Psoas muscle (tissue), 8 donors: ENCODE results near the gene ADGRE2. TPM values are rescaled to one million over a fixed set of nuclear protein-coding genes. Genes with fewer than 3 reads are reported as not detected.
"Not testable (repeated sequence)": the region's sequence is repeated elsewhere in the genome, so short reads cannot be mapped to it uniquely, and the experiment has no call there.

Experiments used
- ATAC-seq, 4 donors: fragments of 200-7000 bp; cut with Tn5 transposase; one replicate each; pipeline ENCODE4 v1.9.1; 2020; ENCODE audit warnings: moderate library complexity in 3 of 4, mild to moderate bottlenecking in 2 of 4
- DNase-seq, 2 donors: peaks; one replicate each; pipeline ENCODE4 v3.0.0-alpha.2; 2020
- H3K27ac ChIP-seq: fragments of 200-600 bp; one replicate; pipeline ENCODE4 v1.8.0; 2022
- H3K27me3 ChIP-seq, 3 donors: fragments of 200-600 bp in 1 of 3; one replicate each; pipeline versions ENCODE4 v1.6.1 to v1.8.0; 2013 to 2022; ENCODE audit warnings: low read length in 2 of 3, mild to moderate bottlenecking in 2 of 3, moderate library complexity in 1 of 3; ENCODE audit not compliant: insufficient read depth in 3 of 3
- H3K36me3 ChIP-seq, 2 donors: fragments of 200-600 bp in 1 of 2; one replicate each; pipeline versions ENCODE4 v1.6.1 to v1.8.0; 2013 to 2022; ENCODE audit warnings: low read depth in 1 of 2, mild to moderate bottlenecking in 1 of 2, moderate library complexity in 1 of 2; ENCODE audit not compliant: insufficient read depth in 1 of 2
- H3K4me1 ChIP-seq: fragments of 200-600 bp; one replicate; pipeline ENCODE4 v1.8.0; 2022
- H3K4me3 ChIP-seq: fragments of 200-600 bp; one replicate; pipeline ENCODE4 v1.8.0; 2022; ENCODE audit warnings: mild to moderate bottlenecking
- H3K9me3 ChIP-seq: fragments of 200-600 bp; one replicate; pipeline ENCODE4 v1.8.0; 2022
- WGBS, 3 donors: extraction: QIAGEN DNeasy Blood & Tissue Kit; methylation state at CpG; one replicate each; pipeline versions ENCODE4 v1.1.6 to v1.1.7; 2013; 5-methylcytosine and 5-hydroxymethylcytosine counted together
- intact Hi-C, 2 donors: fragments of 100-400 bp; cut with DNase I; formaldehyde crosslinking; loops; one replicate each; pipeline versions ENCODE4 v1.11.0 to v1.14.2; 2022
- polyA plus RNA-seq, 3 donors: library from polyadenylated mRNA; stranded (reverse); fragments of 200-250 nt; gene quantifications; one replicate each; pipeline ENCODE4 v1.2.3, GENCODE V29; 2013
- total RNA-seq, 4 donors: library from RNA; stranded (reverse); fragmentation: NEBNext Ultra II Directional in 2 of 4; extraction: Animal tissue kit (Norgen Biotek cat#: 25700) in 2 of 4; gene quantifications; one replicate each; pipeline versions ENCODE4 v1.2.1 to v1.2.4, GENCODE V29; 2021 to 2023
- TF ChIP-seq, protein P1 (sequence below): fragments of 200-600 bp; IDR thresholded peaks from one replicate; pipeline ENCODE4 v1.8.0; 2022; ENCODE audit warnings: antibody characterized with exemption
- donor health status: healthy with polysubstance abuse.
- donor health status: DM: no; HTN: no; CAD: no; lungs with moderate emphysema.
- donor health status: Bipolar disorder and iron deficiency.
- donor health status: healthy.
- donor health status: DM: yes; HTN: yes; CAD: no.
- donor health status: DM: no; HTN: no; CAD: no.
- donor health status: DM: no; HTN: no; CAD: no.
- donor health status: DM: yes; HTN: yes; CAD: no.

The ADGRE2 gene
- total and polyA plus RNA-seq, 7 donors: 0.12 to 0.96 (median 0.56) TPM

DNA sequence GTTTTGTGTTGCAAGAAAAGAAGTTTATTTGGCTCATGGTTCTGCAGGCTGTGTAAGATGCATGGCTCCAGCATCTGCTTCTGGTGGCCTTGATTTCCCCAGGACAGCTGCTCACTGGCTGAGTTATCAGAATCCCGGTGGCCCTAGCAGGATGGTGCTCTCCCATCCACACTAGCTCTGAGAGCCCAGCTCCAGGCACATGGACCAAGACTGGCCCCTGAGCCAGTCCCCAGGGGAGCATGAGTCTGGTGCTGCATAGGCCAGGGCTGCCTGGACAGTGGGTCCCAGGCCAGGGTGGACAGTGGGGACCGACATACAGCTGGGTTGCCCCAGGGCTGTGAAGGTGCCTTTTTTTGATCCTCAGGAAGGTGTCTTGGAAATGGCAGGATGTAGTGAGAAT, 10.4 kb downstream of the ADGRE2 start:
- 82 to 89% (median 88%) methylated on average over 2 of the region's 2 CpGs for WGBS, 3 donors
- Histone ChIP-seq H3K27me3 (no peaks in the 10 kb centered on the region), H3K4me1 (no peaks in the 10 kb centered on the region), H3K4me3 (no peak overlapping the region), H3K27ac (no peak overlapping the region), H3K9me3 (no peaks in the 10 kb centered on the region), H3K36me3 (no peaks in the 10 kb centered on the region)
- DNase-seq (no peak), ATAC-seq (no peak)
- intact Hi-C loops: no loop called here
- TF ChIP-seq, protein P1, sequence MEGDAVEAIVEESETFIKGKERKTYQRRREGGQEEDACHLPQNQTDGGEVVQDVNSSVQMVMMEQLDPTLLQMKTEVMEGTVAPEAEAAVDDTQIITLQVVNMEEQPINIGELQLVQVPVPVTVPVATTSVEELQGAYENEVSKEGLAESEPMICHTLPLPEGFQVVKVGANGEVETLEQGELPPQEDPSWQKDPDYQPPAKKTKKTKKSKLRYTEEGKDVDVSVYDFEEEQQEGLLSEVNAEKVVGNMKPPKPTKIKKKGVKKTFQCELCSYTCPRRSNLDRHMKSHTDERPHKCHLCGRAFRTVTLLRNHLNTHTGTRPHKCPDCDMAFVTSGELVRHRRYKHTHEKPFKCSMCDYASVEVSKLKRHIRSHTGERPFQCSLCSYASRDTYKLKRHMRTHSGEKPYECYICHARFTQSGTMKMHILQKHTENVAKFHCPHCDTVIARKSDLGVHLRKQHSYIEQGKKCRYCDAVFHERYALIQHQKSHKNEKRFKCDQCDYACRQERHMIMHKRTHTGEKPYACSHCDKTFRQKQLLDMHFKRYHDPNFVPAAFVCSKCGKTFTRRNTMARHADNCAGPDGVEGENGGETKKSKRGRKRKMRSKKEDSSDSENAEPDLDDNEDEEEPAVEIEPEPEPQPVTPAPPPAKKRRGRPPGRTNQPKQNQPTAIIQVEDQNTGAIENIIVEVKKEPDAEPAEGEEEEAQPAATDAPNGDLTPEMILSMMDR: no peak

DNA sequence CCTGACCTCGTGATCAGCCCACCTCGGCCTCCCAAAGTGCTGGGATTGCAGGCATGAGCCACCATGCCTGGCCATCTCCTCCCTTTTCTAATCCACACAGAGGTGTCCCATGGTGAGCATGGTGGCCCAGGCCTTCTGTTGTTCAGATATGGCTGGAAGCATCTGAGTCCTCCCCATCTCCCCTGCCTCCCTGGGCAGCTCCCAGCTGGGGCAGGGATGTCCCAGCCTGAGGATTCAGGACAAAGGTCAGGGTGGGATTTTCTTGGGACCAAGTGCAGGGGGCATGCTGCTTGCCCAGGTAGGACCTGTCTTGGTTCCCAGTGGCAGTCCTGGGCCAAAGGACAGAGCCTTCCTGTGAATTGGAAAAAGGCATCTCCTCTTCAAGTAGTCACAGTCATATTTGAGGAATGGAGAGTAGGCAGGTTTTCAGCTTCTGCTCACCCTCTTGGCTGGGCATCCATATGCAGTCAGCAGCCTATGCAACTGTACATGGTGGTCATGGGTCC, 10.8 kb downstream of the ADGRE2 start:
- Histone ChIP-seq H3K36me3 (no peaks in the 10 kb centered on the region), H3K4me1 (no peaks in the 10 kb centered on the region), H3K27ac (no peak overlapping the region), H3K4me3 (no peak overlapping the region), H3K27me3 (no peaks in the 10 kb centered on the region), H3K9me3 (no peaks in the 10 kb centered on the region)
- 83 to 89% (median 85%) methylated on average over 2 of the region's 2 CpGs for WGBS, 3 donors
- intact Hi-C loops: no loop called here
- TF ChIP-seq, protein P1: no peak
- no peak for ATAC-seq
- DNase-seq: no peak

DNA sequence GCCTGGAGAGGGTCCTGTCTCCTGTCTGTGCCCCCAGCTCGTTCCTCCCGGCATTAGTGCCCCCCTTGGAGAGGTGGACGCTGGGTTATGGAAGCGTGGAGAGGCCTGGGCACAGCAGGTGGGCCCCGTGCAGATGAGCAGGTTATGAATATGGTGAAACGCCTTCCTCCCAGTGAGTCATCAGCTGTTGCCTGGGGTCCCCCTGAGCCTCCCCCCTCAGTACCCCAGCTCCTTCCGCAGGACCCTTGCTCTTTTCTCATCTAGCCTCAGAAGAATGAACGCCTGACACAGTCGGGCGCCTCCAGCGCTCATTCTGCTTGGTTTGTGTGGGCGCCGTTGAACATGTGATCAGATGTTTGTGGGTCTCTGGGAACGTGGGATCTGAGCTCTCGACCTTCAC, 12.5 kb downstream of the ADGRE2 start:
- intact Hi-C loops, H3K36me3 ChIP-seq, DNase-seq, H3K9me3 ChIP-seq, H3K4me1 ChIP-seq, H3K27me3 ChIP-seq, H3K4me3 ChIP-seq, H3K27ac ChIP-seq, ATAC-seq: not testable (repeated sequence)
- WGBS, 3 donors: 80 to 85% (median 80%) methylated on average over 14 to 15 of the region's 15 CpGs

DNA sequence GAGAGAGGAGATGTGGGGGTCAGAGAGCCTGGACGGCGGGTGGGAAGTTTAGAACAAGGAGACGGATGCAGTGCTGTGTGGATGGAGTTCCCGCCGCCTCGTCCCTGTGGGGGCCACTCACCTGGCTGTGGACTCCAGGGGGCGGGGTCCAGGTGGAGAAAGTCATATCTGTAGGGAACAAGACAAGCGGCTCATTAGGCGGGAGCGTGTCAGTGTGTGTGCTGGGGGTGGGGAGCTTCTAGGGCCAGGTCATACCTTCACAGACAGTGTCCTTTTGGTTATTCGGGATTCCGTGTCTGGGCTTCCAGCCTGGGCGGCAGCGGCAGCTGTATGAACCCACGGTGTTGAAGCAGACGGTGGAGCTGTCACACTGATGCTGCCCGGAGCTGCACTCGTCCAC, 13.0 kb downstream of the ADGRE2 start:
- H3K36me3 ChIP-seq, H3K9me3 ChIP-seq, H3K27ac ChIP-seq, DNase-seq, intact Hi-C loops, H3K4me1 ChIP-seq, ATAC-seq, H3K27me3 ChIP-seq, H3K4me3 ChIP-seq: not testable (repeated sequence)
- WGBS, 3 donors: 85 to 92% (median 88%) methylated on average over 6 to 8 of the region's 18 CpGs

DNA sequence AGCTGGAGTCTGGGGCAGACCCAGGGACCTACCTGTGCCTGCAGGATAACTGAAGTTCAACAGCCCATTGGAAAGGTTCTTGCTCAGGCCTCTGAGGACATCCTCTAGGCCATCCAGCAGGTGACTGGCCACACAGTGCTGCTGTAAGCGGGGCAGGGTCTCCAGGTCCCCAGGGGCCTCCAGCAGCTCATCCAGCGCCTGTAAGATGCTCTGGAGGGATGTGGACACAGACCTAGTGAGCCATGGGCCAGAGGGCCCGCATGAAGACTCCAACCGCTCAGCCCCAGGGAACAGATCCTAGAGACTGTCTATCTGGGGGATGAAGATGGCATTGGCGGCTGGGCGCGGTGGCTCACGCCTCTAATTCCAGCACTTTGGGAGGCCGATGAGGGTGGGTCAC, 14.0 kb downstream of the ADGRE2 start:
- Histone ChIP-seq H3K36me3 (no peaks in the 10 kb centered on the region), H3K4me1 (no peaks in the 10 kb centered on the region), H3K9me3 (peaks cover 4% of the 10 kb centered on the region), H3K4me3 (no peak overlapping the region), H3K27me3 (peaks cover 0 to 2% (median 0%) of the 10 kb centered on the region in 3 donors), H3K27ac (no peak overlapping the region)
- TF ChIP-seq, protein P1: no peak
- ATAC-seq: no peak
- WGBS, 3 donors: 80 to 90% (median 87%) methylated on average over 9 of the region's 9 CpGs
- intact Hi-C loops: no loop called here
- DNase-seq: no peak

DNA sequence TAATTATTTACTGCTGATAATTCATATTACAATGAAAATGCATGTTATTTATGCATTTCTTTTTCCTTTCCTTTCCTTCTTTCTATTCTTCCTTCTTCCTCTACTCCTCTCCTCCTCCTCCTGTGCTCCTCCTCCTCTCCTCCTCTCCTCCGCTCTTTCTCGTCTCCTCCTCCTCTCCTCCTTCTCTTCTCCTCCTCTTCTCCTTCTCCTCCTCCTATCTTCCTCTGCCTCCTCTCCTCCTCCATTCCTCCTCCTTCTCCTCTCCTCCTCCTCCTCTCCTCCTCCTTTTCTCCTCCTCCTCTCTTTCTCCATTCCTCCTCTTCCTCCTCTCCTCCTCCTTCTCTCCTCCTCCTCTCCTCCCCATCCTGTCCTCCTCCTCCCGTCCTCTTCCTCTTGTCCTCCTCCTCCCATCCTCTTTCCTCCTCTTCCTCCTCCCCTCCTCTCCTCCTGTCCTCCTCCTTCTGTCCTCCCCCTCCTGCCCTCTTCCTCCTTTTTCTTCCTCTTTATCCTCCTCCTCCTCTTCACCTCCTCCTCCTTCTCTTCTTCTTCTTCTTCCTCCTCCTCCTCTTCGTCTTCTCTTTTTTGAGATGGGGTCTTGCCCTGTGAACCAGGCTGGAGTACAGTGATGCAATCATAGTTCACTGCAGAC, 14.7 kb downstream of the ADGRE2 start:
- WGBS, 3 donors: 59 to 73% (median 66%) methylated on average over 4 of the region's 4 CpGs
- Histone ChIP-seq H3K27me3 (peaks cover 0 to 2% (median 0%) of the 10 kb centered on the region in 3 donors), H3K4me1 (no peaks in the 10 kb centered on the region), H3K9me3 (peaks cover 4% of the 10 kb centered on the region), H3K36me3 (no peaks in the 10 kb centered on the region), H3K27ac (no peak overlapping the region), H3K4me3 (no peak overlapping the region)
- intact Hi-C loops: no loop called here
- TF ChIP-seq, protein P1: no peak
- ATAC-seq (no peak), DNase-seq (no peak)
